OCI-LY1 (cell line): ENCODE measurements around the gene UTP14C.

Experiments used
- H2AFZ ChIP-seq: fragments of 200-600 bp; sonication (generic), shearing (Covaris generic); 2 replicates; pipeline ENCODE4 v1.6.0; 2014; ENCODE audit warnings: antibody characterized with exemption, mild to moderate bottlenecking, low read length
- H3F3A ChIP-seq: fragments of 200-600 bp; sonication (generic), shearing (Covaris generic); 2 replicates; pipeline ENCODE4 v1.6.0; 2014; ENCODE audit warnings: mild to moderate bottlenecking, antibody characterized with exemption, low read length, moderate library complexity; ENCODE audit not compliant: insufficient read depth
- H3K27ac ChIP-seq: fragments of 200-600 bp; sonication (generic); 2 replicates; pipeline ENCODE4 v1.5.1; 2014; ENCODE audit warnings: low read length, mixed run types, mild to moderate bottlenecking, low read depth; ENCODE audit not compliant: poor library complexity, severe bottlenecking
- H3K27me3 ChIP-seq: fragments of 200-600 bp; sonication (generic); 2 replicates; pipeline ENCODE4 v1.6.0; 2014; ENCODE audit warnings: antibody characterized with exemption, mild to moderate bottlenecking, low read length, moderate library complexity; ENCODE audit not compliant: insufficient read depth
- H3K36me3 ChIP-seq: fragments of 200-600 bp; sonication (generic); 2 replicates; pipeline ENCODE4 v1.6.1; 2014; ENCODE audit warnings: mild to moderate bottlenecking, antibody characterized with exemption, low read length, moderate library complexity, mixed read lengths; ENCODE audit not compliant: insufficient read depth
- H3K4me1 ChIP-seq: fragments of 200-600 bp; sonication (generic); 2 replicates; pipeline ENCODE4 v1.5.1; 2014; ENCODE audit warnings: mild to moderate bottlenecking, low read length, moderate library complexity; ENCODE audit not compliant: insufficient read depth, severe bottlenecking
- H3K4me2 ChIP-seq: fragments of 200-600 bp; sonication (generic), shearing (Covaris generic); 2 replicates; pipeline ENCODE4 v1.6.1; 2014; ENCODE audit warnings: low read length
- H3K4me3 ChIP-seq: fragments of 200-600 bp; sonication (generic); 2 replicates; pipeline ENCODE4 v1.5.1; 2014; ENCODE audit warnings: low read length, low read depth, mild to moderate bottlenecking, mixed read lengths; ENCODE audit not compliant: poor library complexity, severe bottlenecking
- H3K79me2 ChIP-seq: fragments of 200-600 bp; shearing (Covaris generic); 2 replicates; pipeline ENCODE4 v1.6.1; 2016; ENCODE audit warnings: mixed run types, low read length, mixed read lengths; ENCODE audit not compliant: insufficient read depth
- H3K9ac ChIP-seq: fragments of 200-600 bp; sonication (generic), shearing (Covaris generic); 2 replicates; pipeline ENCODE4 v1.6.1; 2014; ENCODE audit warnings: mild to moderate bottlenecking, low read length, mixed read lengths
- H3K9me2 ChIP-seq: fragments of 200-600 bp; sonication (generic), shearing (Covaris generic); 2 replicates; pipeline ENCODE4 v1.6.1; 2014; ENCODE audit warnings: low read depth, mild to moderate bottlenecking, low read length, mixed read lengths
- H3K9me3 ChIP-seq: fragments of 200-600 bp; shearing (Covaris generic); 2 replicates; pipeline ENCODE4 v1.6.1; 2014; ENCODE audit warnings: low read length, mixed read lengths
- H4K20me1 ChIP-seq: fragments of 200-600 bp; sonication (generic), shearing (Covaris generic); 2 replicates; pipeline ENCODE4 v1.6.0; 2016; ENCODE audit warnings: mild to moderate bottlenecking, low read length; ENCODE audit not compliant: insufficient read depth
- CTCF ChIP-seq: fragments of 200-600 bp; sonication (generic), shearing (Covaris generic); IDR thresholded peaks from 2 replicates; pipeline ENCODE4 v1.5.1; 2017; ENCODE audit warnings: mild to moderate bottlenecking, antibody characterized with exemption, low read length, moderate library complexity, mixed read lengths
- EZH2 ChIP-seq: fragments of 200-600 bp; sonication (generic), shearing (Covaris generic); IDR thresholded peaks from 2 replicates; pipeline ENCODE4 v1.8.0; 2017; ENCODE audit warnings: borderline replicate concordance, mixed run types, mild to moderate bottlenecking, antibody characterized with exemption, low read length, moderate library complexity, mixed read lengths

The UTP14C gene

GRCh38 chr13:52005841-52006522 lies 18.5 kb upstream of the UTP14C start:
- no peaks in the 10 kb centered on the region for H3K9me3 ChIP-seq
- no peaks in the 10 kb centered on the region for H3K9me2 ChIP-seq
- peaks cover 11% of the 10 kb centered on the region; the same call in 1 of the 2 replicates for H3K27me3 ChIP-seq

GRCh38 chr13:52006523-52007245 lies 17.8 kb upstream of the UTP14C start:
- Histone ChIP-seq H3K4me2 (no peak overlapping the region), H3K4me3 (no peak overlapping the region), H3F3A (no peaks in the 10 kb centered on the region), H3K9ac (no peak overlapping the region), H3K27ac (no peak overlapping the region), H2AFZ (no peak overlapping the region), H3K9me3 (no peaks in the 10 kb centered on the region), H3K36me3 (no peaks in the 10 kb centered on the region), H3K9me2 (no peaks in the 10 kb centered on the region), H3K79me2 (no peaks in the 10 kb centered on the region), H3K27me3 (peaks cover 13% of the 10 kb centered on the region; the same call in 1 of the 2 replicates), H3K4me1 (peaks cover 10% of the 10 kb centered on the region), H4K20me1 (no peaks in the 10 kb centered on the region)
- TF ChIP-seq CTCF (no peak), EZH2 (no peak)

More at GRCh38 chr13:52005841-52006522, 18.5 kb upstream of the UTP14C start:
- H3K79me2 ChIP-seq, result no peaks in the 10 kb centered on the region
- peaks cover 4% of the 10 kb centered on the region for H3K4me1 ChIP-seq
- H4K20me1 ChIP-seq, result no peaks in the 10 kb centered on the region
- H3F3A ChIP-seq, result no peaks in the 10 kb centered on the region
- H2AFZ ChIP-seq, result no peak overlapping the region
- H3K4me2 ChIP-seq, result no peak overlapping the region
- H3K4me3 ChIP-seq, result no peak overlapping the region
- no peak overlapping the region for H3K9ac ChIP-seq
- H3K27ac ChIP-seq, result no peak overlapping the region
- no peak for TF ChIP-seq EZH2
- no peak for TF ChIP-seq CTCF
- no peaks in the 10 kb centered on the region for H3K36me3 ChIP-seq

- H2AFZ ChIP-seq, result no peak overlapping the region
- peaks cover 9% of the 10 kb centered on the region; the same call in 1 of the 2 replicates for H3K27me3 ChIP-seq
- H3K9me2 ChIP-seq, result no peaks in the 10 kb centered on the region
- no peaks in the 10 kb centered on the region for H3K36me3 ChIP-seq
- no peaks in the 10 kb centered on the region for H3F3A ChIP-seq
- H3K79me2 ChIP-seq, result peaks cover 24% of the 10 kb centered on the region
- H3K9ac ChIP-seq, result no peak overlapping the region
- no peak overlapping the region for H3K27ac ChIP-seq
- H3K4me3 ChIP-seq, result no peak overlapping the region
- no peaks in the 10 kb centered on the region for H4K20me1 ChIP-seq
- no peak overlapping the region for H3K4me2 ChIP-seq
- H3K4me1 ChIP-seq, result peaks cover 21% of the 10 kb centered on the region
- H3K9me3 ChIP-seq, result no peaks in the 10 kb centered on the region
- TF ChIP-seq EZH2 (no peak), CTCF (no peak)
These were observed 14.5 kb upstream of the UTP14C start for GRCh38 chr13:52009946-52010345.
